GM18507 (cell line): Measurements from ENCODE around the gene HSD17B10.
"Not testable (repeated sequence)": the region's sequence is repeated elsewhere in the genome, so short reads cannot be mapped to it uniquely, and the experiment has no call there.

ENCODE experiments used
- DNase-seq: peaks from one replicate; pipeline ENCODE4 v3.0.0; 2011; ENCODE audit warnings: low read depth; ENCODE audit not compliant: insufficient read length; ENCODE audit errors: extremely low spot score
- FAIRE-seq: peaks from 2 replicates; lab custom pipeline; 2011; peaks lifted over from hg19 to GRCh38; lab: Jason Lieb, UNC

The HSD17B10 gene

GRCh38 chrX:53433651-53434639 lies at the start of gene HSD17B10:
Gene HSD17B10, minus strand, starts transcription at chrX:53434370. Its CDS starts 25 bp downstream, at chrX:53434345.
- FAIRE-seq, result peak; percentile 95
- peak; percentile 60 for DNase-seq

DNA sequence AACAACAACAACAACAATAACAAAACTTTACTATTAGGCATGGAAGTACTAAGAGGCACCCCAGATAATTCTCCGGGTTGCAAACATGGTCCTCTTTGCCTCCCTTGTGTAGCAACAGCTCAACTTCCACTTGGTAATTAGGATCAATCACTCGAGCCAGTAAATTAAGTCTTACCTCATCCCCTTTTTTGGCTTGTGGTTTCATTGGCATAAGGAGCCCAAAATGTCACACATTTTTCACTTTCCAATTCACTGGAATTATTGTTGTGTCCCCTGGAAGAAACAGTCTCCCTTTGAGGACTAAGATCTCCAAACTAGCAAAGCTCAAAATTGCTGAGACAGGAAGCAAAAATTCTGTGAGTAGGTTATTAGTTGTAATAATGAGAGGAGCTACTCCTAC lies 49.2 kb upstream of the HSD17B10 start:
- DNase-seq, result no peak
- FAIRE-seq, result no peak

- DNase-seq, result no peak
- peak; percentile 84 for FAIRE-seq
These were observed 47.8 kb upstream of the HSD17B10 start for GRCh38 chrX:53481816-53482465.

DNA sequence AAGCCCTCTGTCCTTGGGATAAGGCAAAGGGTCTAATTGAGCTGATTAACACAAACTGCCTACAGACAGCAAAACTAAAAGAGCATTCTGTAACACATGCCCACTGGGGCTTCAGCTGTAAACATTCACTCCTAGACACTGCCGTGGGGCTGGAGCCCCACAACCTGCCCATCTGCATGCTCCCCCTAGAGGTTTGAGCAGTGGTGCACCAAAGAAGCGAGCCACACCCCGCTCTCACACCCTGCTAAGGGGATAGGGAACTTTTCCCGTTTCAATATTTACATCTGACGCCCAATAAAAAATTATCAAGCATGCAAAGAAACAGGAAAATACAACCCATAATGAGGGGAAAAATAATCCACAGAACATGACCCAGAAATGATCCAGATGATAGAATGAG lies 46.9 kb upstream of the HSD17B10 start:
- DNase-seq, result no peak
- peak; percentile 62 for FAIRE-seq

- FAIRE-seq (no peak), DNase-seq (no peak)
These were observed 45.1 kb upstream of the HSD17B10 start for GRCh38 chrX:53479301-53479700.

DNA sequence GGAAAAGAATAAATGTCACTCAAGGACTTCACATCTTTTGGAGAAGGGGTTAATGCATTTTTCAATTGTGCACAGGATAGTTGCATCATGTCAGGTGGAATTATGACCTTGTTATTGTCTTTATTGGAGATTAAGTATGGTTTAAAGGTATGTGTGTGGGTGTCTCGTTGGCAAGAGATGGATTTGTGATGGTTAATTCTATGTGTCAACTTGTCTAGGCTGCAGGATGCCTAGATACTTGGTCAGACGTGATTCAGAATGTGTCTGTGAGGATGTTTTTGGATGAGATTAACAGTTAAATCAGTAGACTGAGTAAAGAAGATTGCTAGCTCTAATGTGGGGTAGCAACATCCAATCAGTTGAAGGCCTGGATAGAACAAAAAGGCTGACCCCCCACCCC lies 42.2 kb upstream of the HSD17B10 start:
- FAIRE-seq (no peak), DNase-seq (no peak)

GRCh38 chrX:53474707-53475106 lies 40.5 kb upstream of the HSD17B10 start:
- no peak for DNase-seq
- FAIRE-seq, result no peak

DNA sequence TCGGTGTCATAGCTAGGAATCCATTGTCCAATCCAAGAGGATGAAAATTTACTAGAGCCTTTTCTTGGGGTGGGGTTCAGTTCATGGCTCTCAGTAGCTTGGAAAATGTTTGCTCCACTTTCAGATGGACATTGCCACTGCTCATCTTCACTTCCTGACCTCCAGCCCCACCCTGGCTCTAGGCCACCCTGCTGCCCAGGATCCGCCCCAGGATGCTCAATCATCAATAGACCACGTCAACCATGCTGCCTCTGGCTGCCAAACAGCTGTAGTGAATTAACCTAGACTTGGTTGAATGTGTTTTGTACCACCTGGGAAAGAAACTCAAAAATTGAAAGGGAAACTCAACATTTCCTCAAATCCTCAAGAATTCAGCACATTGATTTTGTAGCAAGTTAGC lies 37.2 kb upstream of the HSD17B10 start:
- DNase-seq, result no peak
- FAIRE-seq, result no peak

DNA sequence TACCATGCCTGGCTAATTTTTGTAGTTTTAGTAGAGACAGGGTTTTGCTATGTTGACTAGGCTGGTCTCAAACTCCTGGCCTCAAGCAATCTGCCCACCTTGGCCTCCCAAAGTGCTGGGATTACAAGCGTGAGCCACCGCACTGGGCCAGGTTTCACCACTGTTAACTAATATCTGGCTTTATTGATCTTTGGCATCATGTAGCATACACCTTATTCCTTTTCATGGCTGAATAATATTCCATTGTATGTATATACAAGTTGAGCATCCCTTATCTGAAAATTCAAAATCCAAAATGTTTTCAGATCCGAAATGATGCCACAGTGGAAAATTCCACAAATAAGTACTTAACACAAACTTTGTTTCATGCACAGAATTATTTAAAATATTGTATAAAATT lies 34.5 kb upstream of the HSD17B10 start:
- not testable (repeated sequence) for FAIRE-seq, DNase-seq

- no peak for DNase-seq
- no peak for FAIRE-seq
These were observed 23.9 kb upstream of the HSD17B10 start for GRCh38 chrX:53458082-53458481.

- no peak for FAIRE-seq
- no peak for DNase-seq
These were observed 22.1 kb upstream of the HSD17B10 start for GRCh38 chrX:53456254-53456653.

DNA sequence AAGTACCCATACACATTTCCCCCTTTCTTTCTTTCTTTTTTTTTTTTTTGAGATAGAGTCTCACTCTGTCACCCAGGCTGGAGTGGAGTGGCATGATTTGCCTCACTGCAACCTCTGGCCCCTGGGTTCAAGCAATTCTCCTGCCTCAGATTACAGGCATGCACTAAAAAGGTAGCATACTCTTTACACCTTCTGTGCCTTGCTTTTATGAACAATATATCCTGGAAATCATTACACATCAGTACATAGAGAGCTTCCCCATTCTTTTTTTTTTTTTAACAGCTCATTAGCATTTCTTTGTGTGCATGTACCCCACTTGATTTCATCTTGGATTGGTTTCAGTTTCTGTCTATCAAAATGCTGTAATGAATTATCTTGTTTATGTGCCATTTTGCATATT lies 18.6 kb upstream of the HSD17B10 start:
- no peak for DNase-seq
- FAIRE-seq, result no peak

DNA sequence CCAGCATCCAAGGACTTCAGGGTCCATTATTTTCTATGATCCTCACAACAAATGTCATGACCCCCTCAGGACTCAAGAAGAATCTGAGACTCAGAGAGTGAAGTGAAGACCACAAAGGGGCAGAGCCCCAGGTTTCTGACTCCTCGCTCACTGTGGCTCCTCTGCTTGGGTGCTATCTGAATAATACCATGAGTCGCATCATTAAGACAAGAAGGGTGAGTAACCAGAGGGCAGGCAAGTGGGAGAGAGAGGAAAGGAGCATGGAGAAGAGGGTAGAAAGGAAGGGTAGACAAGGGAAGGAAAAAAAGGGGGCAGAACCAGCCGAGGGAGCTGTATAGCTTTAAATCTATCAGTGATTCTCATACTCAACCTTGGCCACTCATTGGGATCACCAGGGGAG lies 15.5 kb upstream of the HSD17B10 start:
- no peak for FAIRE-seq
- no peak for DNase-seq

DNA sequence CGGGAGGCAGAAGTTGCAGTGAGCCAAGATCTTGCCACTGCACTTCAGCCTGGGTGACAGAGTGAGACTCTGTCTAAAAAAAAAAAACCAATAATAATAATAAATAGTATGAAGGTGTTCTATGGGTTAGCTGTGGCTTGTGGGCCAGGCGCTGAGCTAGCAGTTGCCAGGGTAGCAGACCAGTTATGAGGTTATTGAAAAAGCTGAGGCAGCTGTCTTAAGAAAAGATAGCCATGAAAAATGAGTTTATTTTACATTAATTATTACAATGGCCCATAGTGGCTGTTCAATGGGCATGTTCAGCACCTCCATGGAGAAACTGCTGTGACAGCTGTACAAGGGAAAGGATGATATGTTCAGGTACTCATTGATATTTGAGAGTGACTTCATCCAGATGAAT lies 13.3 kb upstream of the HSD17B10 start:
- no peak for FAIRE-seq
- no peak for DNase-seq

GRCh38 chrX:53445977-53446376 lies 11.8 kb upstream of the HSD17B10 start:
- DNase-seq (no peak), FAIRE-seq (peak; percentile 78)

GRCh38 chrX:53442322-53442631 lies 8.1 kb upstream of the HSD17B10 start:
- DNase-seq (no peak), FAIRE-seq (no peak)

GRCh38 chrX:53441531-53442321 lies 7.6 kb upstream of the HSD17B10 start:
- DNase-seq (peak; percentile 65), FAIRE-seq (peak; percentile 97)

GRCh38 chrX:53440621-53441517 lies 6.7 kb upstream of the HSD17B10 start:
- FAIRE-seq, result no peak
- DNase-seq, result no peak

GRCh38 chrX:53440101-53440500 lies 5.9 kb upstream of the HSD17B10 start:
- no peak for FAIRE-seq

More at GRCh38 chrX:53440101-53440500, 5.9 kb upstream of the HSD17B10 start:
- DNase-seq, result no peak
